NCI-H1105 (cell line): ENCODE measurements around the gene TTC9B.
"Not testable (repeated sequence)": the region's sequence is repeated elsewhere in the genome, so short reads cannot be mapped to it uniquely, and the experiment has no call there.

Source experiments
- DNase-seq: peaks from one replicate; lab custom pipeline; 2025; lab: John Stamatoyannopoulos, UW

Gene TTC9B

GRCh38 chr19:40170303-40170989 is 47.7 kb downstream of the TTC9B start:
- not testable (repeated sequence) for DNase-seq

DNA sequence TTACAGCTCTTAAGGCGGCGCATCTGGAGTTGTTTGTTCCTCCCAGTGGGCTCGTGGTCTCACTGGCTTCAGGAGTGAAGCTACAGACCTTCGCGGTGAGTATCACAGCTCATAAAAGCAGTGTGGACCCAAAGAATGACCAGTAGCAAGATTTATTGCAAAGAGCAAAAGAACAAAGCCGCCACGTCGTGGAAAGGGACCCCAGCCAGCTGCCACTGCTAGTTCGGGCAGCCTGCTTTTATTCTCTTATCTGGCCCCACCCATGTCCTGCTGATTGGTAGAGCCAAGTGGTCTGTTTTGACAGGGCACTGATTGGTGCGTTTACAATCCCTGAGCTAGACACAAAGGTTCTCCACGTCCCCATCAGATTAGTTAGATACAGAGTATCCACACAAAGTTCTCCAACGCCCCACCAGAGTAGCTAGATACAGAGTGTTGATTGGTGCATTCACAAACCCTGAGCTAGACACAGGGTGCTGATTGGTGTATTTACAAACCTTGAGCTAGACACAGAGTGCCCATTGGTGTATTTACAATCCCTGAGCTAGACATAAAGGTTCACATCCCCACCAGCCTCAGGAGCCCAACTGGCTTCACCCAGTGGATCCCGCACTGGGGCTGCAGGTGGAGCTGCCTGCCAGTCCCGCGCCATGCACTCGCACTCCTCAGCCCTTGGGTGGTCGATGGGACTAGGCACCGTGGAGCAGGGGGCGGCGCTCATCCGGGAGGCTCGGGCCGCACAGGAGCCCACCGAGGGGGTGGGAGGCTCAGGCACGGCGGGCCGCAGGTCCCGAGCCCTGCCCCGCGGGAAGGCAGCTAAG is 48.5 kb downstream of the TTC9B start:
- DNase-seq = not testable (repeated sequence)
